Endothelial cell of umbilical vein (primary cell): ENCODE measurements around the gene KLK8. TPM values are rescaled to one million over a fixed set of nuclear protein-coding genes. Genes with fewer than 3 reads are reported as not detected.

Experiments used
- BruUV-seq: library from RNA; stranded (reverse); fragments of 400-500 nt; replicated peaks from 2 replicates; lab custom pipeline; 2021; lab: Mats Ljungman, UMichigan
- CTCF ChIA-PET: fragments of 300-600, 350-600 bp; sonication (Branson Sonifier 250); formaldehyde crosslinking; loops from one replicate; lab custom pipeline; 2021; ENCODE audit warnings: antibody characterized with exemption, inconsistent platforms; lab: Charles Lee
- POLR2A ChIA-PET: fragments of 300-600, 350-600 bp; sonication (Branson Sonifier 250); formaldehyde crosslinking; loops from one replicate; lab custom pipeline; 2021; ENCODE audit warnings: antibody characterized with exemption, inconsistent platforms; lab: Charles Lee
- DNase-seq: peaks from one replicate; pipeline ENCODE4 v3.0.0-alpha.2; 2011; ENCODE audit warnings: low read depth, low spot score
- FAIRE-seq: peaks from 2 replicates; lab custom pipeline; 2011; peaks lifted over from hg19 to GRCh38; lab: Jason Lieb, UNC
- H2AFZ ChIP-seq: 2 replicates; pipeline ENCODE4 v1.6.0; 2012; ENCODE audit warnings: low read depth, low read length, control low read depth, inconsistent platforms
- H3K27ac ChIP-seq: 2 replicates; pipeline ENCODE4 v1.5.1; 2011; ENCODE audit warnings: low read depth, mild to moderate bottlenecking, control low read depth, low read length, moderate library complexity; ENCODE audit not compliant: insufficient read depth
- H3K27me3 ChIP-seq, 2 experiments: 2 replicates each; pipeline versions ENCODE4 v1.6.0 to v1.6.1; 2011; ENCODE audit warnings: low read length in 2 of 2, mixed read lengths in 1 of 2; ENCODE audit not compliant: control insufficient read depth in 2 of 2, insufficient read depth in 2 of 2
- H3K36me3 ChIP-seq, 2 experiments: 2 replicates in 1 of 2; 3 replicates in 1 of 2; pipeline ENCODE4 v1.5.1; 2011; ENCODE audit warnings: low read length in 2 of 2, mild to moderate bottlenecking in 1 of 2, moderate library complexity in 1 of 2; ENCODE audit not compliant: control insufficient read depth in 2 of 2, insufficient read depth in 2 of 2; ENCODE audit errors: extremely low read depth in 1 of 2
- H3K4me1 ChIP-seq: 3 replicates; pipeline ENCODE4 v1.5.1; 2011; ENCODE audit warnings: mild to moderate bottlenecking, low read length; ENCODE audit not compliant: control insufficient read depth, insufficient read depth; ENCODE audit errors: extremely low read depth
- H3K4me2 ChIP-seq: 2 replicates; pipeline ENCODE4 v1.6.1; 2011; ENCODE audit warnings: low read length, control low read depth, mixed read lengths; ENCODE audit not compliant: insufficient read depth
- H3K4me3 ChIP-seq, 3 experiments: fragments of 200-600 bp in 1 of 3; sonication (generic), shearing (Covaris generic) in 1 of 3; replicated peaks in 1 of 3; 2 replicates each; pipeline ENCODE4 v1.5.1; 2011 to 2016; ENCODE audit warnings: control low read depth in 3 of 3, low read length in 3 of 3, mild to moderate bottlenecking in 2 of 3, inconsistent platforms in 1 of 3, low read depth in 1 of 3, moderate library complexity in 1 of 3; ENCODE audit not compliant: insufficient read depth in 1 of 3
- H3K79me2 ChIP-seq: 2 replicates; pipeline ENCODE4 v1.6.0; 2012; ENCODE audit warnings: low read length, inconsistent platforms; ENCODE audit not compliant: control insufficient read depth, insufficient read depth
- H3K9ac ChIP-seq: replicated peaks from 2 replicates; pipeline ENCODE3; 2011; ENCODE audit warnings: low read length, control low read depth; ENCODE audit not compliant: insufficient read depth; ENCODE audit errors: extremely low read depth
- H3K9me1 ChIP-seq: replicated peaks from 3 replicates; pipeline ENCODE4 v1.6.0; 2011; ENCODE audit warnings: mild to moderate bottlenecking, low read length; ENCODE audit not compliant: control insufficient read depth, insufficient read depth; ENCODE audit errors: extremely low read depth
- H3K9me3 ChIP-seq: replicated peaks from 2 replicates; pipeline ENCODE4 v1.5.1; 2012; ENCODE audit warnings: low read length, inconsistent platforms; ENCODE audit not compliant: control insufficient read depth, insufficient read depth
- H4K20me1 ChIP-seq: replicated peaks from 2 replicates; pipeline ENCODE3; 2011; ENCODE audit warnings: mild to moderate bottlenecking, low read length; ENCODE audit not compliant: control insufficient read depth, insufficient read depth; ENCODE audit errors: extremely low read depth
- CTCF ChIP-seq, 2 donors: IDR thresholded peaks; 1 replicate in 1 of 2; 2 replicates in 1 of 2; pipeline ENCODE4 v1.5.1; 2011; ENCODE audit warnings: low read length in 2 of 2, mild to moderate bottlenecking in 2 of 2, moderate library complexity in 2 of 2, control low read depth in 1 of 2, inconsistent platforms in 1 of 2, low read depth in 1 of 2; ENCODE audit not compliant: insufficient read depth in 1 of 2; ENCODE audit errors: extremely low read depth in 1 of 2
- FOS ChIP-seq: IDR thresholded peaks from 2 replicates; pipeline ENCODE4 v1.6.1; 2011; ENCODE audit warnings: mild to moderate bottlenecking, low read length, moderate library complexity, borderline replicate concordance; ENCODE audit not compliant: insufficient read depth
- GATA2 ChIP-seq: IDR thresholded peaks from 2 replicates; pipeline ENCODE4 v1.7.0; 2011; ENCODE audit warnings: low read depth, mild to moderate bottlenecking, moderate library complexity, mixed read lengths, low read length; ENCODE audit not compliant: insufficient read length, insufficient read depth
- JUN ChIP-seq: IDR thresholded peaks from 2 replicates; pipeline ENCODE4 v1.6.1; 2011; ENCODE audit warnings: borderline replicate concordance, low read depth; ENCODE audit not compliant: insufficient read length, insufficient read depth
- MAX ChIP-seq: IDR thresholded peaks from 2 replicates; pipeline ENCODE4 v1.6.1; 2011; ENCODE audit not compliant: insufficient read depth, insufficient read length
- POLR2AphosphoS5 ChIP-seq: IDR thresholded peaks from 2 replicates; pipeline ENCODE4 v1.6.1; 2012; ENCODE audit warnings: low read depth, mild to moderate bottlenecking, control low read depth, low read length, moderate library complexity; ENCODE audit not compliant: insufficient read depth
- dilution Hi-C: fragments of 300-500 bp; cut with MboI; formaldehyde crosslinking; loops from one replicate; pipeline ENCODE4 v1.15.0; 2019; ENCODE audit warnings: low sequenced_read_pairs; ENCODE audit not compliant: extremely low pct_ligation_motif_present
- intact Hi-C: fragments of 100-400 bp; cut with micrococcal nuclease; formaldehyde crosslinking; loops from one replicate; pipeline ENCODE4 v1.10.0; 2022
- polyA plus RNA-seq, 4 experiments: library from polyadenylated mRNA; depleted of rRNA in 3 of 4; stranded (reverse) in 3 of 4; unstranded in 1 of 4; fragments of >200 nt; gene quantifications; 2 replicates each; pipeline versions ENCODE4 v1.2.1 to v1.2.3, GENCODE V29; 2011 to 2012; ENCODE audit warnings: missing spikeins in 1 of 4
- total RNA-seq: library from RNA; stranded (reverse); gene quantifications from 2 replicates; pipeline ENCODE4 v1.2.3, GENCODE V29; 2021

Gene KLK8
- total and polyA plus RNA-seq, 2 donors (not counting 3 experiments of a cell fraction or from before 2014, with no cell fraction given) = not detected

- H3K27me3 ChIP-seq = no peaks in the 10 kb centered on the region
- no peaks in the 10 kb centered on the region for H3K36me3 ChIP-seq
- H3K4me3 ChIP-seq = no peak overlapping the region
- H3K4me2 ChIP-seq = no peak overlapping the region
- DNase-seq = no peak
- no peaks in the 10 kb centered on the region for H3K9me3 ChIP-seq
- TF ChIP-seq JUN (no peak), GATA2 (no peak), MAX (no peak)
- H3K79me2 ChIP-seq = no peaks in the 10 kb centered on the region
- ChIA-PET POLR2A (no interaction called here), CTCF (no interaction called here)
- no TSS peak for BruUV-seq
- H3K4me1 ChIP-seq = no peaks in the 10 kb centered on the region
- no peaks in the 10 kb centered on the region for H3K9me1 ChIP-seq
- dilution Hi-C loops (no loop called here), intact Hi-C loops (no loop called here)
- no peak overlapping the region for H2AFZ ChIP-seq
- H3K27ac ChIP-seq = no peak overlapping the region
- H4K20me1 ChIP-seq = no peaks in the 10 kb centered on the region
- FAIRE-seq = no peak
- H3K9ac ChIP-seq = no peak overlapping the region
Measured at GRCh38 chr19:51007488-51007887, 6.1 kb upstream of the KLK8 start.

GRCh38 chr19:51006406-51006805 is 5.0 kb upstream of the KLK8 start:
- H3K36me3 ChIP-seq = no peaks in the 10 kb centered on the region
- no peaks in the 10 kb centered on the region for H3K4me1 ChIP-seq
- H3K4me2 ChIP-seq = no peak overlapping the region
- H4K20me1 ChIP-seq = no peaks in the 10 kb centered on the region
- no peak overlapping the region for H2AFZ ChIP-seq
- no peak overlapping the region for H3K4me3 ChIP-seq
- TF ChIP-seq FOS (no peak), POLR2AphosphoS5 (no peak), GATA2 (no peak), JUN (no peak), CTCF (IDR thresholded peaks at IDR 0.05; ENCODE audit: extremely low read depth in 1 of 2, insufficient read depth in 1 of 2, low read depth in 1 of 2, low read length in 2 of 2) (no peak)
- dilution Hi-C loops = no loop called here
- no peaks in the 10 kb centered on the region for H3K9me1 ChIP-seq
- H3K27me3 ChIP-seq = no peaks in the 10 kb centered on the region
- no TSS peak for BruUV-seq
- H3K27ac ChIP-seq = no peak overlapping the region
- no peak for DNase-seq
- CTCF ChIA-PET = interaction anchor here (1.2 kb wide), 1 partner anchor 11 kb away, joined by 4 read pairs; no protein-coding TSS in a partner anchor
- no peak for FAIRE-seq
- POLR2A ChIA-PET = no interaction called here
- intact Hi-C loops = no loop called here
- no peaks in the 10 kb centered on the region for H3K9me3 ChIP-seq
- no peaks in the 10 kb centered on the region for H3K79me2 ChIP-seq
- H3K9ac ChIP-seq = no peak overlapping the region
